Measurements from ENCODE around the gene AURKB.

DNA sequence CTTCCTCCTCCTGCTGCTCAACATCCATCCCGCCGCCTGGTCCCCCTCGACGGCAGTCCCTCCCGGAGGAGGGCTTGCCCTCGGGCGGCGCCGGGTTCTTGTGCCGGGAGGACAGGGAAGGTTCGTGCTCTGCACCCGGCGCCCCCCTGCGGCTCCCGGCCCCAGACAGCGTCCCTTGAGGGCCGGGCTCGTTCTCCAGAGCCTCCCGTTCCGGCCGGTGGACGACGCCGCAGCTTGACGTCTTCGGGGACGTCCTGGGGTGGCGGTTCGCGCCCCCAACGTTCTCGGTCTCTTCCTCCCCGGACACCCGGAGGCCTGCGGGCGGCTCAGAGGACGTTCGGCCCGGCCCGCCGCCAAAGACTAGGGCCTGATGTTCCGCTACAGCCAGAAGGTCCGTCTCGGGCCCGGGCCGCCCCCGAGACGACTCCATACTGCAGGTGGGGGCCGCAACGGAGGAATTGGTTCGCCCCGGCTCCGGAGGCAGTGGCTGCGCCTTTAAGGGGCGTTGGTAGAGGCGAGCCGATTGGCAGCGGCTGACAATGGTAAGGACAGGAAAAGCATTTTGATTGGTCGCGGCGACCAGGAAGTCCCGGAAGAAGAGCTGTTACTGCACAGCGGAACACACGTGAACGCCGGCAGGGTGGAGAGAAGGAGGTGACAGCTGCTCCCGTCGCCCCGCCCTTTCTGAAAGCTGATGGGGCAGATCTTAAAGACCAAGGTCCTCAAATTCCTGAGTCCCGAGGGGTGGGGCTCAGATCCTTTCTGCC, 20.5 kb downstream of the AURKB start, which contains the start of gene BORCS6:
- peak in 1 of 3 experiments; percentile 23 for TF ChIP-seq CTCF (optimal IDR thresholded peaks at IDR 0.05 in 1 of 3, IDR thresholded peaks at IDR 0.05 in 1 of 3, conservative IDR thresholded peaks at IDR 0.05 in 1 of 3; ENCODE audit: extremely low read depth in 1 of 3, insufficient read depth in 2 of 3, low read length in 3 of 3)
- TF ChIP-seq EZH2 (IDR thresholded peaks at IDR 0.05; ENCODE audit: low read length), result no peak

All from keratinocyte (primary cell).